GM12873 (cell line): ENCODE measurements around the gene VN1R4.
"Not testable (repeated sequence)": the region's sequence is repeated elsewhere in the genome, so short reads cannot be mapped to it uniquely, and the experiment has no call there.

Source experiments
- CTCF ChIP-seq: IDR thresholded peaks from 2 replicates; pipeline ENCODE4 v1.5.1; 2012; ENCODE audit warnings: low read depth, mild to moderate bottlenecking, moderate library complexity, low read length, control low read depth; ENCODE audit not compliant: insufficient read depth; ENCODE audit errors: missing control alignments

VN1R4 gene

GRCh38 chr19:53275480-53275879, 8.0 kb upstream of the VN1R4 start:
- TF ChIP-seq CTCF = no peak

- TF ChIP-seq CTCF = no peak
These were observed 4.5 kb upstream of the VN1R4 start for GRCh38 chr19:53272044-53272443.

GRCh38 chr19:53257715-53258342, 9.7 kb downstream of the VN1R4 start, which contains the start of gene VN1R2:
Gene VN1R2 (plus strand): TSS chr19:53258292. CDS start chr19:53258376, 84 bp downstream.
- not testable (repeated sequence) for TF ChIP-seq CTCF

GRCh38 chr19:53254411-53255341, 12.8 kb downstream of the VN1R4 start, which contains the start of gene ZNF677:
Gene ZNF677 (minus strand): TSS chr19:53254873. CDS start chr19:53251550, 3,323 bp downstream.
- no peak for TF ChIP-seq CTCF

GRCh38 chr19:53246498-53246897, 21.0 kb downstream of the VN1R4 start:
- no peak for TF ChIP-seq CTCF

- no peak for TF ChIP-seq CTCF
These were observed 30.3 kb downstream of the VN1R4 start for GRCh38 chr19:53237114-53237777.

GRCh38 chr19:53224606-53225005, 42.9 kb downstream of the VN1R4 start:
- no peak for TF ChIP-seq CTCF
